Adipose tissue (tissue), 3 donors: Measurements from ENCODE around the gene AVPR2. TPM values are rescaled to one million over a fixed set of nuclear protein-coding genes. Genes with fewer than 3 reads are reported as not detected.

Source experiments
- H3K27ac ChIP-seq: one replicate; pipeline ENCODE4 v1.5.1; 2013; ENCODE audit warnings: low read depth, low read length
- WGBS, 3 donors: extraction: QIAGEN DNeasy Blood & Tissue Kit; methylation state at CpG; one replicate each; pipeline ENCODE4 v1.1.7; 2013; 5-methylcytosine and 5-hydroxymethylcytosine counted together
- polyA plus RNA-seq, 3 donors: library from polyadenylated mRNA; stranded (reverse); fragments of 200-250 nt; gene quantifications; one replicate each; pipeline ENCODE4 v1.2.3, GENCODE V29; 2013
- donor health status: healthy with polysubstance abuse.
- donor health status: Bipolar disorder and iron deficiency.
- donor health status: healthy.

Gene AVPR2
- polyA plus RNA-seq, 3 donors: 1.3 to 7.1 (median 5.9) TPM

GRCh38 chrX:153905481-153906095 is 1.1 kb downstream of the AVPR2 start:
- H3K27ac ChIP-seq: no peak overlapping the region

GRCh38 chrX:153906126-153906917 is 1.8 kb downstream of the AVPR2 start:
- no peak overlapping the region for H3K27ac ChIP-seq

More at GRCh38 chrX:153905481-153906095, 1.1 kb downstream of the AVPR2 start:
- 71 to 93% (median 82%) methylated on average over 30 to 32 of the region's 32 CpGs for WGBS, 3 donors

GRCh38 chrX:153907456-153907855 is 3.0 kb downstream of the AVPR2 start:
- no peak overlapping the region for H3K27ac ChIP-seq
- WGBS, 3 donors: 74 to 81% (median 78%) methylated on average over 10 to 12 of the region's 12 CpGs

More at GRCh38 chrX:153906126-153906917, 1.8 kb downstream of the AVPR2 start:
- 68 to 76% (median 70%) methylated on average over 11 to 27 of the region's 27 CpGs for WGBS, 3 donors

- WGBS, 3 donors: 83 to 100% (median 92%) methylated on average over 7 to 23 of the region's 23 CpGs
- no peak overlapping the region for H3K27ac ChIP-seq
Measured at GRCh38 chrX:153908219-153908860, 3.9 kb downstream of the AVPR2 start.

GRCh38 chrX:153909024-153909979 is 4.8 kb downstream of the AVPR2 start:
- no peak overlapping the region for H3K27ac ChIP-seq
- WGBS, 3 donors: 73 to 78% (median 74%) methylated on average over 25 to 36 of the region's 37 CpGs

- no peak overlapping the region for H3K27ac ChIP-seq
- WGBS, 3 donors: 91 to 95% (median 92%) methylated on average over 9 to 25 of the region's 25 CpGs
Measured at GRCh38 chrX:153909980-153910360, 5.5 kb downstream of the AVPR2 start.

- WGBS, 3 donors: 90 to 95% (median 93%) methylated on average over 9 to 21 of the region's 22 CpGs
- H3K27ac ChIP-seq: no peak overlapping the region
Measured at GRCh38 chrX:153910446-153910845, 6.0 kb downstream of the AVPR2 start.

GRCh38 chrX:153911798-153912197 is 7.3 kb downstream of the AVPR2 start:
- H3K27ac ChIP-seq: no peak overlapping the region
- WGBS, 3 donors: 82 to 92% (median 86%) methylated on average over 5 to 6 of the region's 6 CpGs

GRCh38 chrX:153913211-153913610 is 8.7 kb downstream of the AVPR2 start:
- 67 to 85% (median 75%) methylated on average over 6 to 17 of the region's 17 CpGs for WGBS, 3 donors
- H3K27ac ChIP-seq: no peak overlapping the region

- H3K27ac ChIP-seq: no peak overlapping the region
- 87 to 94% (median 91%) methylated on average over 7 to 17 of the region's 17 CpGs for WGBS, 3 donors
Measured at GRCh38 chrX:153913701-153914100, 9.2 kb downstream of the AVPR2 start.

GRCh38 chrX:153917869-153918268 is 13.4 kb downstream of the AVPR2 start:
- WGBS, 3 donors: 80 to 88% (median 85%) methylated on average over 6 of the region's 6 CpGs
- H3K27ac ChIP-seq: no peak overlapping the region

- 85 to 96% (median 91%) methylated on average over 10 to 13 of the region's 13 CpGs for WGBS, 3 donors
- H3K27ac ChIP-seq: no peak overlapping the region
Measured at GRCh38 chrX:153919281-153919680, 14.8 kb downstream of the AVPR2 start.

- WGBS, 3 donors: 79 to 97% (median 94%) methylated on average over 3 to 14 of the region's 14 CpGs
- H3K27ac ChIP-seq: no peak overlapping the region
Measured at GRCh38 chrX:153920546-153920945, 16.1 kb downstream of the AVPR2 start.

- no peak overlapping the region for H3K27ac ChIP-seq
- WGBS, 3 donors: 72 to 81% (median 73%) methylated on average over 8 to 16 of the region's 16 CpGs
Measured at GRCh38 chrX:153921070-153921469, 16.6 kb downstream of the AVPR2 start.

- no peak overlapping the region for H3K27ac ChIP-seq
- 32 to 44% (median 34%) methylated on average over 9 to 40 of the region's 40 CpGs for WGBS, 3 donors
Measured at GRCh38 chrX:153921511-153922446, 17.3 kb downstream of the AVPR2 start.

GRCh38 chrX:153922932-153923857 is 18.7 kb downstream of the AVPR2 start:
- H3K27ac ChIP-seq: no peak overlapping the region
- WGBS, 3 donors: 26 to 54% (median 46%) methylated on average over 13 to 25 of the region's 25 CpGs
